Colonic mucosa (tissue), 4 donors: ENCODE data around the gene CBX4. TPM values are rescaled to one million over a fixed set of nuclear protein-coding genes. Genes with fewer than 3 reads are reported as not detected.
A peak's percentile ranks its signal among the peaks of the same experiment; 100 is the strongest.

ENCODE experiments used
- DNase-seq: peaks from one replicate; pipeline ENCODE4 v3.0.0-alpha.2; 2020
- H3K27ac ChIP-seq: fragments of 200-600 bp; one replicate; pipeline ENCODE4 v1.8.0; 2021
- H3K27me3 ChIP-seq: fragments of 200-600 bp; one replicate; pipeline ENCODE4 v1.8.0; 2021
- H3K36me3 ChIP-seq: fragments of 200-600 bp; one replicate; pipeline ENCODE4 v1.8.0; 2021
- H3K4me1 ChIP-seq: fragments of 200-600 bp; one replicate; pipeline ENCODE4 v1.8.0; 2021; ENCODE audit warnings: mild to moderate bottlenecking
- H3K4me3 ChIP-seq: fragments of 200-600 bp; one replicate; pipeline ENCODE4 v1.8.0; 2021
- H3K9ac ChIP-seq, 2 donors: one replicate each; pipeline ENCODE4 v1.7.0; 2013; ENCODE audit warnings: control low read depth in 2 of 2, low read depth in 2 of 2, low read length in 2 of 2
- H3K9me3 ChIP-seq: fragments of 200-600 bp; one replicate; pipeline ENCODE4 v1.8.0; 2021
- CTCF ChIP-seq: fragments of 200-600 bp; IDR thresholded peaks from one replicate; pipeline ENCODE4 v1.8.0; 2022; ENCODE audit warnings: antibody characterized with exemption, mild to moderate bottlenecking
- intact Hi-C: fragments of 100-400 bp; cut with DNase I; formaldehyde crosslinking; loops from one replicate; pipeline ENCODE4 v1.14.1; 2022
- total RNA-seq, 2 donors: library from RNA; stranded (reverse); fragmentation: NEBNext Ultra II Directional in 1 of 2; extraction: Animal tissue kit (Norgen Biotek cat#: 25700) in 1 of 2; gene quantifications; one replicate each; pipeline ENCODE4 v1.2.1, GENCODE V29; 2021
- donor health status: healthy.
- donor health status: DM: no; HTN: no; CAD: no.
- donor health status: DM: no; HTN: no; CAD: no.

CBX4 gene
- total RNA-seq, 2 donors from 2014 or later = 10.6 to 18.1 TPM

DNA sequence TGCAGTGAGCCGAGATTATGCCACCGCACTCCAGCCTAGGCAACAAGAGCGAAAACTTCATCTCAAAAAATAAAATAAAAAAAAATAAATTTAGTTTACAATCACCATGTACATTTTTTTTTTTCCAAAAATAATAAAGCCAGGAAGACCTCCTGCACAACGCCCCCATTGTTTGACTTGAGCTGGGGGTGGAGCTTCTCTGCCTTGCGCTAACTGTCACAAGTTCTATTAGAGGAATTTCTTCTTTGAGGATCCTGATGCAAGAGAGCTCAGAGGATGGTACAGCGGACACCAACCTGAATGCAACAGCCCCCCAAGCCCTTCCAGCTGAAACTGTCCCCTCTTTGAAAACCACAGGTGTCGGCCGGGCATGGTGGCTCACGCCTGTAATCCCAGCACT lies 24.9 kb upstream of the CBX4 start:
- H3K4me3 ChIP-seq = no peak overlapping the region
- H3K36me3 ChIP-seq = no peaks in the 10 kb centered on the region
- no peak overlapping the region for H3K9ac ChIP-seq
- intact Hi-C loops = no loop called here
- no peak for TF ChIP-seq CTCF
- H3K27ac ChIP-seq = no peak overlapping the region
- no peaks in the 10 kb centered on the region for H3K9me3 ChIP-seq
- no peak for DNase-seq
- peaks cover 4% of the 10 kb centered on the region for H3K27me3 ChIP-seq
- H3K4me1 ChIP-seq = peaks cover 4% of the 10 kb centered on the region

- Histone ChIP-seq H3K9ac (no peak overlapping the region), H3K9me3 (no peaks in the 10 kb centered on the region), H3K4me1 (peaks cover 4% of the 10 kb centered on the region), H3K36me3 (no peaks in the 10 kb centered on the region), H3K27me3 (peaks cover 4% of the 10 kb centered on the region), H3K4me3 (no peak overlapping the region), H3K27ac (no peak overlapping the region)
- intact Hi-C loops = no loop called here
- TF ChIP-seq CTCF = no peak
- no peak for DNase-seq
Measured at GRCh38 chr17:79862771-79863440, 23.7 kb upstream of the CBX4 start.

GRCh38 chr17:79862238-79862637 lies 23.0 kb upstream of the CBX4 start:
- intact Hi-C loops = no loop called here
- H3K9ac ChIP-seq = no peak overlapping the region
- H3K27me3 ChIP-seq = peaks cover 4% of the 10 kb centered on the region
- no peak overlapping the region for H3K27ac ChIP-seq
- TF ChIP-seq CTCF = no peak
- H3K9me3 ChIP-seq = no peaks in the 10 kb centered on the region
- no peaks in the 10 kb centered on the region for H3K36me3 ChIP-seq
- DNase-seq = no peak
- H3K4me1 ChIP-seq = peaks cover 4% of the 10 kb centered on the region
- no peak overlapping the region for H3K4me3 ChIP-seq

DNA sequence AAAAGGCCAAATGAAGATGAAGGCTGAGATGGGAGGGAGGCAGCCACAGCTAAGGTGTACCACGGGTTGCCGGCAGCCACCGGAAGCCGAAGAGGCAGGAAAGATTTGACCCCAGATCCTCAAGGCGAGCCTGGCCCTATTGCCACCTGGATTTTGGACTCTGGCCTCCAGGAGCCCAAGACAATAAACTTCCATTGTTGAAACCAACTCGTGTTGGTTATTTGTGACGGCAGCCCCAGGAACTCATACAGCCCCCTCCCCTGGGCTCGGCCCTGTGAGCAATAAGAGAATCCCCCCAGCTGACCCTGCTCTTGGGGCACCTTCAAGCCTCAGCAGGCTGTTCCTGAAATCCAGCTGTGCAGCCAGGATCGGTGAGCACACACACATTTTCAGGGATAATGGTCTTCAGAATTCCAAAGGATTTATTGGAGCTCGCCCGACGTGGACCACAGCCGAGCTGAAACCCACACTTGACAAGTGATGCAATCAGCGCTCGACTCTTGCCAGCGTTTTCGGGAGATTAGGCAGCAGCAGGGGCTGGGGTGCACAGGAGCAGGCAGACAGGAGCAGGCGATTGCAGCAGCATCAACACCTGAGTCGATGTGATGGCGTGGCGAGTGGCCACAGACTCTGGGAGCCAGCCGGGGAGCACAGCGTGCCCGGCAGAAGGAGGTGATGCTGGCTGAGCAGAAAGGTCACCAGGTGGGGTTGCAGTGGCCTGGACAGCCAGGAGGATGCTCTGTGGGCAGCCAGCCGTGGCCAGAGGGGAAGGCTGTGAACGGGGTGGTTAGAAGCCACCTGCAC lies 22.4 kb upstream of the CBX4 start:
- Histone ChIP-seq H3K27ac (no peak overlapping the region), H3K4me1 (no peaks in the 10 kb centered on the region), H3K9ac (no peak overlapping the region), H3K9me3 (no peaks in the 10 kb centered on the region), H3K4me3 (no peak overlapping the region), H3K36me3 (no peaks in the 10 kb centered on the region), H3K27me3 (peaks cover 4% of the 10 kb centered on the region)
- intact Hi-C loops = no loop called here
- DNase-seq = peak; percentile 41
- no peak for TF ChIP-seq CTCF

DNA sequence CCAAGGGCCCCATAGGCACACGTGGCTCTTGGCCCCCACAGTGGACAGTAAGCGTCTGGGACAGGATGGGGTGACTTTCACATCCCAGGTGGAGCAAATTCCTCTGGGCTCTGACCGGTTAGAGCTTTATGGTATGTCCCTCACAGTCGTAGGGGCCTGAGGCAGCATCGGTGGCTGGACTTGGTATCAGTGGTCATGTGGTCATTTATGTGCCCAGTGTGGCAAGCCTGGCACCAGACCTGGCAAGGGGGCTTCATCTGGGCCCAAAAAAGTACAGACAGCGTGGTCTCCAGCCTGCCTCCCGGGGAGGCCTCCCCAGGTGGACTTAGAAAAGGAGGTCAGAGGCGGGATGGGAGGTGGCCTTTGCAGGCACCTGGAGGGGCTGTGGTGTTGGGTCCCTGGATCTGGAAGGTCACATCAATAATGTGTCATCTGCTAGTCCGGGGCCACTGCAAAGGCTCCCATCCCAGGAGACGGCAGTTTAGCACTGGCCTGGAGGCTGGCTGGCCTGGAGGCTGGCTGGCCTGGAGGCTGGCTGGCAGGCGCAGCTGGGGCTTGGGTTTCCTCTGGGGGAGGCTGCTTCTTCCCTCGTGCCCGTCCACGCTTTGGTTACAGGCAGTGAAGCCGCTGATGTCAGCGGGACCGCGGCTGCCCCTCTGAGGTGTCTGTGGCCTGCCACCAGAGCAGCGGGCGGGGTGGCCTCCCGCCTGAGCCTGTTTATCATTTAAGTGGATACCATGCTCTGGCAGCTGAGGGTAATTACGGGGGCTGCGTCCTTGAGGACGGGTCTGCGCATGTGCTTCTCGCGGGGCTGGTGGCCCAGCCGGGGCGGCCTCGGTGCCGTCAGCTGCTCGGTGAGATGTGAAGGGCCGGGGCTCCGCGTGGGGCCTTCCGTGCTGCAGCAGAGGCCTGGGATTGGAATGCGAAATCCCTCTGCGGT lies 20.7 kb upstream of the CBX4 start:
- H3K27me3 ChIP-seq = peaks cover 4% of the 10 kb centered on the region
- no peak for DNase-seq
- intact Hi-C loops = no loop called here

More for the DNA sequence above, 20.7 kb upstream of the CBX4 start:
- TF ChIP-seq CTCF = no peak
- Histone ChIP-seq H3K4me3 (no peak overlapping the region), H3K27ac (no peak overlapping the region), H3K36me3 (no peaks in the 10 kb centered on the region), H3K9me3 (no peaks in the 10 kb centered on the region), H3K9ac (no peak overlapping the region), H3K4me1 (no peaks in the 10 kb centered on the region)
